HG03571 (cell line): Measurements from ENCODE around the gene ATP5PD.

Experiments
- ATAC-seq: cut with Tn5 transposase; IDR thresholded peaks from one replicate; pipeline ENCODE4 v1.9.1; 2021; ENCODE audit not compliant: unreplicated experiment

ATP5PD gene

GRCh38 chr17:75001915-75002843 lies 44.6 kb downstream of the ATP5PD start:
- no peak for ATAC-seq

- ATAC-seq = no peak
Observed at GRCh38 chr17:74999523-74999922, 47.2 kb downstream of the ATP5PD start.

- ATAC-seq = no peak
Observed at GRCh38 chr17:74998783-74999182, 48.0 kb downstream of the ATP5PD start.

GRCh38 chr17:74995847-74996246 lies 50.9 kb downstream of the ATP5PD start:
- no peak for ATAC-seq

GRCh38 chr17:74994440-74994839 lies 52.3 kb downstream of the ATP5PD start:
- no peak for ATAC-seq

GRCh38 chr17:74992223-74992622 lies 54.5 kb downstream of the ATP5PD start:
- ATAC-seq = no peak

GRCh38 chr17:74990581-74991105 lies 56.1 kb downstream of the ATP5PD start:
- no peak for ATAC-seq
